HuH-7.5 (cell line): ENCODE measurements around the gene TXNIP.
"Not testable (repeated sequence)": the region's sequence is repeated elsewhere in the genome, so short reads cannot be mapped to it uniquely, and the experiment has no call there.

Source experiments
- DNase-seq: peaks from one replicate; pipeline ENCODE4 v3.0.0; 2011; ENCODE audit warnings: low spot score

The TXNIP gene

GRCh38 chr1:145996433-145997015 lies at the start of gene TXNIP:
Gene TXNIP (minus strand): TSS chr1:145996579. CDS start chr1:145996266, 313 bp downstream.
- DNase-seq: peak; percentile 98

- DNase-seq: no peak
Observed at GRCh38 chr1:146039844-146040194, 43.4 kb upstream of the TXNIP start.

GRCh38 chr1:146036965-146037646 lies 40.7 kb upstream of the TXNIP start:
- no peak for DNase-seq

- DNase-seq: no peak
Observed at GRCh38 chr1:146036241-146036964, 40.0 kb upstream of the TXNIP start.

GRCh38 chr1:146035048-146035423 lies 38.7 kb upstream of the TXNIP start:
- DNase-seq: no peak

GRCh38 chr1:146032631-146033219 lies 36.3 kb upstream of the TXNIP start:
- no peak for DNase-seq

- DNase-seq: no peak
Observed at GRCh38 chr1:146031476-146031875, 35.1 kb upstream of the TXNIP start.

GRCh38 chr1:146029117-146029516 lies 32.7 kb upstream of the TXNIP start:
- no peak for DNase-seq

GRCh38 chr1:146026650-146027049 lies 30.3 kb upstream of the TXNIP start:
- not testable (repeated sequence) for DNase-seq

GRCh38 chr1:146025787-146026495 lies 29.6 kb upstream of the TXNIP start:
- DNase-seq: not testable (repeated sequence)

- DNase-seq: no peak
Observed at GRCh38 chr1:146022403-146023127, 26.2 kb upstream of the TXNIP start.

- no peak for DNase-seq
Observed at GRCh38 chr1:146021622-146022402, 25.4 kb upstream of the TXNIP start, which contains the start of gene HJV. Gene HJV (minus strand): TSS chr1:146021735. CDS start chr1:146020231, 1,504 bp downstream.

- DNase-seq: no peak
Observed at GRCh38 chr1:146021050-146021445, 24.7 kb upstream of the TXNIP start.

- DNase-seq: peak; percentile 63
Observed at GRCh38 chr1:146020058-146021049, 24.0 kb upstream of the TXNIP start.

- no peak for DNase-seq
Observed at GRCh38 chr1:146019231-146020057, 23.1 kb upstream of the TXNIP start.

- no peak for DNase-seq
Observed at GRCh38 chr1:146016891-146017290, 20.5 kb upstream of the TXNIP start.

- DNase-seq: no peak
Observed at GRCh38 chr1:146013559-146013922, 17.2 kb upstream of the TXNIP start.

GRCh38 chr1:146012703-146013558 lies 16.6 kb upstream of the TXNIP start:
- DNase-seq: no peak
